GM19324 (cell line): ENCODE measurements around the gene ZNF367.
"Not testable (repeated sequence)": the region's sequence is repeated elsewhere in the genome, so short reads cannot be mapped to it uniquely, and the experiment has no call there.

Experiments used
- ATAC-seq: cut with Tn5 transposase; IDR thresholded peaks from one replicate; pipeline ENCODE4 v1.9.1; 2021; ENCODE audit warnings: mild to moderate bottlenecking, moderate library complexity; ENCODE audit not compliant: unreplicated experiment, low FRiP score

Gene ZNF367

GRCh38 chr9:96375507-96375906 lies 42.7 kb downstream of the ZNF367 start:
- not testable (repeated sequence) for ATAC-seq

- no peak for ATAC-seq
These were observed 50.2 kb downstream of the ZNF367 start for GRCh38 chr9:96367943-96368342.

- ATAC-seq: no peak
These were observed 54.8 kb downstream of the ZNF367 start for GRCh38 chr9:96363175-96363967.

- ATAC-seq: not testable (repeated sequence)
These were observed 56.1 kb downstream of the ZNF367 start for GRCh38 chr9:96362119-96362518.

- ATAC-seq: no peak
These were observed 56.5 kb downstream of the ZNF367 start for GRCh38 chr9:96361668-96362067.

GRCh38 chr9:96360976-96361375 lies 57.2 kb downstream of the ZNF367 start:
- ATAC-seq: no peak

GRCh38 chr9:96360523-96360922 lies 57.6 kb downstream of the ZNF367 start:
- ATAC-seq: not testable (repeated sequence)

GRCh38 chr9:96350866-96351265 lies 67.3 kb downstream of the ZNF367 start:
- no peak for ATAC-seq

GRCh38 chr9:96348261-96348660 lies 69.9 kb downstream of the ZNF367 start:
- ATAC-seq: no peak

GRCh38 chr9:96345551-96345950 lies 72.6 kb downstream of the ZNF367 start:
- ATAC-seq: no peak

- no peak for ATAC-seq
These were observed 73.6 kb downstream of the ZNF367 start for GRCh38 chr9:96344458-96345180.

- no peak for ATAC-seq
These were observed 74.4 kb downstream of the ZNF367 start for GRCh38 chr9:96343515-96344360.

GRCh38 chr9:96342571-96343245 lies 75.5 kb downstream of the ZNF367 start:
- ATAC-seq: no peak

GRCh38 chr9:96340707-96341106 lies 77.5 kb downstream of the ZNF367 start:
- no peak for ATAC-seq

- ATAC-seq: no peak
These were observed 79.9 kb downstream of the ZNF367 start for GRCh38 chr9:96338299-96338698.
